Measurements from ENCODE around the gene FLCN.
"Not testable (repeated sequence)": the region's sequence is repeated elsewhere in the genome, so short reads cannot be mapped to it uniquely, and the experiment has no call there.

FLCN gene, protein sequence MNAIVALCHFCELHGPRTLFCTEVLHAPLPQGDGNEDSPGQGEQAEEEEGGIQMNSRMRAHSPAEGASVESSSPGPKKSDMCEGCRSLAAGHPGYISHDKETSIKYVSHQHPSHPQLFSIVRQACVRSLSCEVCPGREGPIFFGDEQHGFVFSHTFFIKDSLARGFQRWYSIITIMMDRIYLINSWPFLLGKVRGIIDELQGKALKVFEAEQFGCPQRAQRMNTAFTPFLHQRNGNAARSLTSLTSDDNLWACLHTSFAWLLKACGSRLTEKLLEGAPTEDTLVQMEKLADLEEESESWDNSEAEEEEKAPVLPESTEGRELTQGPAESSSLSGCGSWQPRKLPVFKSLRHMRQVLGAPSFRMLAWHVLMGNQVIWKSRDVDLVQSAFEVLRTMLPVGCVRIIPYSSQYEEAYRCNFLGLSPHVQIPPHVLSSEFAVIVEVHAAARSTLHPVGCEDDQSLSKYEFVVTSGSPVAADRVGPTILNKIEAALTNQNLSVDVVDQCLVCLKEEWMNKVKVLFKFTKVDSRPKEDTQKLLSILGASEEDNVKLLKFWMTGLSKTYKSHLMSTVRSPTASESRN

DNA sequence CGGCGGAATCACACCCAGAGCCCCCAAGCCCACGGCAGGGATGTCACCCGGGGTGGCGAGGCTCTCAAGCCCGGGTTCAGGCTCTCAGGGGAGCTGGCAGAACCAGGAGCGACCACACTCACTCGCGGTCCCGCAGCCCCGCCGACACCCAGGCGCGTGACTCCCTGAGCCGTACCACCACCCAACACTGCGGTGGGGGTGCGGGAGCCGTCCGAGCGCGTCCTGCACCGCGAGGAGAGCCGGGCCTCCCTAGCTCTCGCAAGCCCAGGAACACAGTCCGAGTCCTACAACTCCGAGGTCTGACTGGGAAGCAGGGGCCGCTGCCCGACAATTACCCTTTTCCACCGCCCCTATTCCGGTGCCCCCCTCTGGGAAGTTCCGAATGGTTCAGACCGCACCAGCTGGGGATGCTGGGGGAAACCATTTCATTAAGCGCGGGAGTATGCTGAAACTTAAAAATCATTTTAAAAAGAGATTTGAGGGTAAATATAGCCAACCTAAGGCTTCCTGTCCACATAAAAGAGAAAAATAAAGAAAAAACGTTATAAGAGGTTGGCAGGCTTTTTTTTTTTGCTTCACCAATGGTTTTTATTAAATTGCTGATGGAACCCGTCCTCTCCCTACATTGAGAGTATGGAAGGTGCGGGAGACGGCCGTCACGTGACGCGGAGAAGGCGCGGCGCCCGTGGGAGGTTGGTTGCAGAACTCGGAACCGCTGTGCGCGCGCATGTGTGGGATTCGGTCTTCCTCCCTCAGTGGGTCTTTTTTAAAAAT, at the start of gene FLCN:
TSS of gene FLCN (minus strand) at position 143 of the 774 bp plus-strand sequence. CDS start 9,031 bp downstream, outside the sequence.
- peak; percentile 79 for DNase-seq (ENCODE audit: low read depth, low spot score)

DNA sequence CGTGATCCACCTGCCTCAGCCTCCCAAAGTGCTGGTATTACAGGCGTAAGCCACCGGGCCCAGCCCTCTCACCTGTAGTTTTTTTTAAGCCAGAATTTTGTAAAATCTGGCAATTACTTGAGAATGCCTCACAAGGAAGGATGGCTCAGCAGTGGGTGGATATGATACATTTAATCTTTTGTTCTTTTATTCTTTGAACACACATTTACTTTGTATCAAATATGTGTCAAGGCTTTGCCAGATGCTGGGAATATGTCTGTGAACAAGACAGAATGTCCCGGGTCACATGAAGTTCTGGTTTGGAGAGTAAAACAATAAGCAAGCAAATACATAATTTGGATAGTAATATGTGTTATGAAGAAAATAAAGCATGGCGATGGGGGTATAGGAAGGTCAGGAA, 49.0 kb upstream of the FLCN start:
- DNase-seq (ENCODE audit: low read depth, low spot score), result no peak

DNA sequence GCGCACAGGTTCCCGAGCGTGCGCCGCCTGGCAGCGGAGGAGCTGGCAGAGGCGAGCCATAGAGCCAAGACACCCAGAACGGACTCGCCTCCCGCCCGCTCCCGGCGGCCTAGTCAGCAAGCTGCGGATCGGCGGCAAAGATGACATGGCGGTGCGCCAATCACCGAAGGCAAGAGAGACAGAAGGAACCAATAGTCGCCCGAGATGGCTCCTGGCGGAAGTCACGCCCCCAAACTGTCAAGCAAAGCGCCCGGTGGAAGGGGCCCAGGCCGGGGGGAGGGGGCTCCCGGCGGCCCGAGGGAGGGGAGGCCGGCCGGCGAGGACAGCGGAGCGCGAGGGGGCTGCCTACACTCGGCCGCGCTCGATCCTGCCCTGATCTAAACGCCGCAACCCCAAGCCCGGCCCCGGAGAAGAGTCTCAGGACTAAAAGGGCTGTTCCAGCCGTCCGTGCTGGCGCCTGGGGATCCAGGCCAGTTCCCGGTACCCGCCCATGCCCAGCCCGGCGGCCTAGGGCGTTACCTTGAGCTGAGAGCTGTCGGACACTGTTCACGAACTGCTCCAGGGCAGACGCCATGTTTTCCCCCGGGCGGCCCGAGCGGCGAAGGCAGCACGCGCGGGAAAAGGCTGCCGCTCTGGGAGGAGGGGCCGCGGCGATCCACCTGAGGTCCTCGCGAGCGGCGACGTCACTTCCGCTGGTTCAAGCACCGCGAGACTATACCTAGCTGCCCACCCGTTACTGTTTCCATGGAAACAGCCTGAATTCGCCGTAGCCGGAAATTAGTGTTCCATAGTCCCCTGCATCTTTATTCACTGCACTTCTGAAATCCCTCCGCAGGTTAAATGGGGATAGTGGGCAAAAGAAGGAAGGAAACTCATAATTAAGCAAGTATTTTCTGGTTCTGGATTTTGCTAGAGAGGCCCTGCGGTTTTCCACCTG, 43.9 kb upstream of the FLCN start, which contains the start of gene COPS3:
TSS of gene COPS3 (minus strand) at position 634 of the 937 bp plus-strand sequence. CDS start at position 574, 60 bp downstream.
- DNase-seq (ENCODE audit: low read depth, low spot score), result peak; percentile 95

DNA sequence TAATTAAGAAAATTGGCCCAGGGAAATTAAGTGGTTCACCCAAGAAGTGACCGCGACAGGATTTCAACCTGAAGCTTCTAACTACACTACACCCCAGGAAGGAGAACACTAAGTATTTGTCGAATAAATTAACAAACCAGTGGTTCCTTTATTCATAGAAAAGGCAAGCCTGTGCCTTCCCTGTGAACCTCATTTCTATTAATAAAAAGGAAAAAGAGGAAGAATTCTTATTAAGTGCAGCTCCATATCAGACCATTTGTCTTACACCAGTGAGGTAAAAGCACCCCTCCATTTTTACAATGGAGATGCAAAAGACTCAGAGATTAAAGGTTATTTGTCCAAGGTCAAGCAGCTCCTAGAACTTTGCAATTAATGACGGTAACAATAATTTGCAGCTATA, 42.3 kb upstream of the FLCN start:
- no peak for DNase-seq (ENCODE audit: low read depth, low spot score)

DNA sequence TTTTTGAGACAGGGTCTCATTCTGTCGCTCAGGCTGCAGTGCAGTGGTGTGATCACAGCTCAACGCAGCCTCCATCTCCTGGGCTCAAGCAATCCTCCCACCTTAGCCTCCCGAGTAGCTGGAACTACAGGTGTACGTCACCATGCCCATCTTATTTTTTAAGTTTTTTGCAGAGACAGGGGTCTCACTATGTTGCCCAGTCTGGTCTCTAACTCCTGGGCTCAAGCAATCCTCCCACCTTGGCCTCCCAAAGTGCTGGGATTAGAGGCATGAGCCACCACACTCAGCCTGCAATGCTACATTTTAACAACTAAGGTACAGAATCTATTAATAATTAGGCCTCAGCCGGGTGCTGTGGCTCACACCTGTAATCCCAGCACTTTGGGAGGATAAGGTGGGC, 40.5 kb upstream of the FLCN start:
- DNase-seq (ENCODE audit: low read depth, low spot score), result not testable (repeated sequence)

DNA sequence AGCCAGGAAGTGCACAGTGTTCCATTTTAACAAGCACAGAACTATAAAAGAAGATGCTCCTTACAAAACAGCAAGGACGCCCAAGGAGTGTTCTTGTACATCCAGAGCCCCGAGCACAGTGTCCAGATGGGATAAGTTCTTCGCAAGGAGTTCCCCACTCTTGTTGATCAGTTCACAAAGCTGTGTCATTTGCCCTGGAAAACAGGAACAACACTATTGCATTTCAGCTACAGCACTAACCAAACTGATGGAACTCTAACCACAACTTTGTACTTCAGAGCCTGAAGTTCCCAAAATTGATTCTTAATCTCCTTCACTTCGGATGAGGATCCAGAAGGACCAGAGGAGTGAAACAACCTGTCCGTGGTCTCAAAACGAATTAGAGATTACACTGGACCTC, 39.0 kb upstream of the FLCN start:
- no peak for DNase-seq (ENCODE audit: low read depth, low spot score)

DNA sequence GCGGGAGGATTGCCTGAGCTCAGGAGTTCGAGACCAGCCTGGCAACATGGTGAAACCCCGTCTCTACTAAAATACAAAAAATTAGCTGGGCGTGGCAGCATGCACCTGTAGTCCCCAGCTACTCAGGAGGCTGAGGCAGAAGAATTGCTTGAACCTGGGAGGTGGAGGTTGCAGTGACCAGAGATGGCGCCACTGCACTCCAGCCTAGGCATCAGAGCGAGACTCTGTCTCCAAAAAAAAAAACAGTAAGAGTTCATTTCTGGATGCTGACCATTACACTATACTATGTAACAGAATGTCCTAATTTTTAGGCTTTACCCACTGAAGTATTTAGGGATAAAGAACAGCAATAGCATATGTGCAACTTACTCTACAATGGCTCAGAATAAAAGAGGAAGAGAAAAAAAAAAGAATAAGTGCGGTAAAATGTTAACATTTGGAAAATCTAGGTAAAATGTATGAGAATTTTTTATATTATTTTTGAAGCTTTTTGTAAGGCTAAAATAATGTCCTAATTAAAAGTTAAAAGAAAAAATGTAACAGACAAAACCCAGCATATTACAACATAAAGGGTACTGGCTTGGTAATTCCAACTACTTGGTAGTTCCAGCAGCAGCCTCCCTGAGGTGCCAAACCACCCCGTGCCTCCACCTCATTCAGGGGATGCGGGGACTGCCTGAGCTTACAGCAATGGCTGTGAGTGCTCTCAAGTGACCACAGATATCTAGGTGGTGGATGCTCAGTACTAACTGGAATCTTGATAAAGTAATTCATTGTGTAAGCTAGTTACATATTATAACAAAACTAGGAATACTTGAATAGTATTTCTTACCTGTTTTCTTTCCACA, 33.2 kb upstream of the FLCN start:
- DNase-seq (ENCODE audit: low read depth, low spot score), result no peak

DNA sequence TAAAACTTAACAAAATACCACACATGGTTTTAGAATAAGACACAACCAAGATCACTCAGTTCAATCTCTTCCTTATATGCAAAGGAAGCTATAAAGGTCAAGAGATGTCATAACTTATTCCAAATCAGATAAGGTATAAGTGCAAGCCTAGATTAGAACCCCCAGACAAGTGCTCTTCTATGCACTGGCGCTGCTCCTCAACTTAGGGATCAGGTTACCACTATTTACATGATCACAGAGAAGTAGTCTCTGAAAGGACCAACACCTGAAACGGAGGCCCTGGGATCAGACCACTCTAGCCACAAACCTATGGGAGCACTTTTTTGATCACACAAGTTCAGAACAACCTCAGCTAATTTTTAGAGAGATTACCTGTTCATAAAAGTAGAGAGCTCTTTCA, 27.5 kb upstream of the FLCN start:
- DNase-seq (ENCODE audit: low read depth, low spot score), result no peak

DNA sequence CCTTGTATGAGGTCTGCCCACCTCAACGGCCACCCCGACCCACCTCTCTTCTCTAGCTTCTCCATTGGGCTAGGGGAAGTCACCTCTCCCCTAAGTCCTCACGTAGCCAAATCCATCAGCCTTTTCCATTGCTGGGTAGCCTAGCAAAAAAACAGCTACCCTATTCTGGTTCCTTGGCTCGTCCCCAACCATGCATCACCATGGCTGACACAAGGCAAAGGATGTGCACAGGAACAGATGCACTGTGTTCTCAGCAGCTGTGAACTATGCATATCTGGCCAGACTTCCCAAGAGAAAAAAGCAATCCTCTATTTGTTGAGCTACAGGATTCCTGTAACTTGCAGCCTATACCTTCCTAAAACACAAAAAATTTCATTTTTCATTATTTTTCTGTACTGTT, 22.0 kb upstream of the FLCN start:
- no peak for DNase-seq (ENCODE audit: low read depth, low spot score)

DNA sequence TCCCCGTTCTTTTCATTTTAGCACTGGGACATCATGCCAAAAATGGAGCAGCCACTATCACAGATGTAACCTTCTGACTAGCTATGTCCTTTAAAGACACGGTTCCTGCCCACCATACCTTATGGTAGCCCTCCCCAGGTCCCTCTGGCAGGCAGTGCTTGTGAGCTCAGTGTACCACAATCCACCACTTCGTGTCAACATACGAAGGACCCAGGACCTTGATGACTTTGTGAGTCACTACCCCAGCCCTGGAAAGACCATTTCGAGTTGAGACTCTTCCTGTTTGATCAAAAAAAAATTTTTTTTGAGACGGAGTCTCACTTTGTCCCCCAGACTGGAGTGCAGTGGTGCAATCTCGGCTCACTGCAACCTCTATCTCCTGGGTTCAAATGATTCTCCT, 21.0 kb upstream of the FLCN start:
- no peak for DNase-seq (ENCODE audit: low read depth, low spot score)

DNA sequence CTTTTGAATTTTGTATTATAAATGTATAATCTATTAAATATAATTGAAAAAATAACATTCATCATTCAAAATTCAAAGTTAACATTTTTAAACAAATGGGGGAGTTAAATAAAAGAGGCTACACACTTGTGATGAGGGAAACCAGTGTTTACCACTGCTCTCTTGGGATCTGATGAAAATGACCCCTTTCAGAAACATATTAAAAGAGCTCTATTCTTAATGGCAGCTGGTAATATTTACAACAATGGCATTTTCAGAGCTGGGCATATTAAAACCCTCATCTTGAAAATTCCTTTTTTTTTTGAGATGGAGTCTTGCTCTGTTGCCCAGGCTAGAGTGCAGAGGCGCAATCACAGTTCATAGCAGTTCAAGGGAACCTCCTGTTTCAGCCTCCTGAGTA, 19.3 kb upstream of the FLCN start:
- DNase-seq (ENCODE audit: low read depth, low spot score), result no peak

DNA sequence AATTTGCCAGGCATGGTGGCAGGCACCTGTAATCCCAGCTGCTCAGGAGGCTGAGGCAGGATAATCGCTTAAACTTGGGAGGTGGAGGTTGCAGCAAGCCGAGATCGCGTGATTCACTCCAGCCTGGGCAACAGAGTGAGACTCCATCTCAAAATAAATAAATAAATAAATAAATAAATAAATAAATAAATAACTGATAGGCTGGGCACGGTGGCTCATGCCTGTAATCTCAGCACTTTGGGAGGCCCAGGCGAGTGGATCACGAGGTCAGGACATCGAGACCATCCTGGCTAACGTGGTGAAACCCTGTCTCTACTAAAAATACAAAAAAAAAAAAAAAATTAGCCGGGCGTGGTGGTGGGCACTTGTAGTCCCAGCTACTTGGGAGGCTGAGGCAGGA, 18.7 kb upstream of the FLCN start:
- not testable (repeated sequence) for DNase-seq (ENCODE audit: low read depth, low spot score)

DNA sequence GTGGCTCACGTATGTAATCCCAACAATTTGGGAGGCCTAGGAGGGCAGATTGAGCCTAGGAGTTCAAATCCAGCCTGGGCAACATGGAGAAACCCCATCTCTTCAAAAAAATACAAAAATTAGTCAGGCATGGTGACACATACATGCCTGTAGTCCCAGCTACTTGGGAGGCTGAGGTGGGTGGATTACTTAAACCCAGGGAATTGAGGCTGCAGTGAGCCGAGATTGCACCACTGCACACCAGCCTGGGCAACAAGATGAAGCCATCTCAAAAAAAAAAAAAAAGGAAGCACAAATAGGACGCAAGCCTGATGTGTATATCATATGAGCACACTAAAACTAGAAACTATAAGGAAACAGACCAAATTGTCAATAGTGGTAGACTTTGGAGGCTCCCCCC, 17.1 kb upstream of the FLCN start:
- DNase-seq (ENCODE audit: low read depth, low spot score), result no peak

DNA sequence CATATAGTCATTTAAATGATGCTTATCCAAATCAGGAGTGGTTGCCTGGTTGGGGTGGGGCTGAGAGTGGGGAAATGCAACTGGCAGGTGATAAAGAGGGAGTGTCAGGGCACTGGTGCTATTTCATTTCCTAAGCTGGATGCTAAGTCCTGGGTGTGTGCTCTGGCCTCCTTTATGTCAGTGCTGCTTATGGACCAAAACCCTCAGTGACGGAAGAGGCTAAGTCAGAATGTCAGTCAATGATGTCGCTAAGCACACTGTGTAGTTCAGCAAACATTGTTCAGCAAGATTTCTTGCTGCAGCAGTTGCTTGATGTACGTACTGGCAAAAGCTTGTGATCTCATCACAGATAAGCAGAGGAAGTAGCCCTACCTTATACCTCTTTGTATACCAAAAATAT, 16.4 kb upstream of the FLCN start:
- DNase-seq (ENCODE audit: low read depth, low spot score), result no peak

DNA sequence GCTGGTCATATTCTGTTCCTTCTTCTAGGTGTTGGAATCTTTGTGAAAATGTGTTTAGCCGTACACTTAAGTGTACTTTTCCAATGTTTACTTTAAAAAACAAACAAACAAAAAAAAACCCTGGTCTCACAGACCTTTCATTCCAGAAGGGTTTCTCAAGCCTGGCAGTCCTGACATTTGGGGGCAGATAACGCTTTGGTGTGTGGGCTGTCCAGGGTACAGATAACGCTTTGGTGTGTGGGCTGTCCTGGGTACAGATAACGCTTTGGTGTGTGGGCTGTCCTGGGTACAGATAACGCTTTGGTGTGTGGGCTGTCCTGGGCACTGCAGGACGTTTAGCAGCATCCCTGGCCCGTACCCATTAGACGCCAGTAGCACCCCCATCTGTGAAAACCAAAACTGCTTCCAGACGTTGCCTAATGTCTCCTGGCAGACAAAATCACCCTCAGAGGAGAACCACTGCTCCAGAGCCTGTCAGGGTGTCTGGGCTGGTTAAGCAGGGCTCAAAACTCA, 15.2 kb upstream of the FLCN start:
- DNase-seq (ENCODE audit: low read depth, low spot score), result no peak

DNA sequence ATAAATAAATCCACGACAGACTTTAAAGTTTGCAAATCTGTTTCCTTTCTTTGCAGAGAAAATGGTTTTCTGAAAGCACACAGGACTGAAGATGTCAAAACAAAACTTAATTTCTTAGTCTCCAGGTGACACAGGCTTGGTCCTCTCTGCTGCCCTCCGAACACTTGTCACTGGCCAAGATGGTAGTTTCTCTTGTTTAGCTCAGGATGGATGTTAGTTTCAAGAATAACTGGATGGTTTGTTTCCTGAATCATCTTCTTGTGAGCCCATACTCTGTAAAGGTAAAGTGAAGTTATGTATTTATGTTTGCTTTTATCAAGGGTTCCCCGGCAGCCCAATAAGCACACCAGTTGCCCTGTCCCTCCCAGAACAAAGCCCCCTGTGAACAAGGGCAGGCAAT, 9.9 kb upstream of the FLCN start:
- no peak for DNase-seq (ENCODE audit: low read depth, low spot score)

DNA sequence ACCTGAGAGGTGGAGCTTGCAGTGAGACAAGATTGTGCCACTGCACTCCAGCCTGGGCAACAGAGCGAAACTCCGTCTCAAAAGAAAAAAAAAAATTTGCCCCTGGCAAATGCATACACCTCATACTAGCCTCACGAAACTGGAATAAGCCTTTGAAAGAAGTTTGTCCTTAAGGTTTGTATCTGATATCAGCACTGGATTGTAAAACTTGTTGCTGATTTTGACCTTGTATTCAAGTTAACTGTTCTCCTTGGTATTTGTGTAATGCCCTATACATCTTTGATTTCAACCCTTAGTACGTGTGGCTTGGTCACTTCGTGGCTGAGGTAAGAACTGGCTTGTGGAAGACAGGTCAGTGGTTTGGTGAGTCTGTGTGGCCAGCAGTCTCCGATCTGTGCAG, 6.2 kb upstream of the FLCN start:
- DNase-seq (ENCODE audit: low read depth, low spot score), result no peak

DNA sequence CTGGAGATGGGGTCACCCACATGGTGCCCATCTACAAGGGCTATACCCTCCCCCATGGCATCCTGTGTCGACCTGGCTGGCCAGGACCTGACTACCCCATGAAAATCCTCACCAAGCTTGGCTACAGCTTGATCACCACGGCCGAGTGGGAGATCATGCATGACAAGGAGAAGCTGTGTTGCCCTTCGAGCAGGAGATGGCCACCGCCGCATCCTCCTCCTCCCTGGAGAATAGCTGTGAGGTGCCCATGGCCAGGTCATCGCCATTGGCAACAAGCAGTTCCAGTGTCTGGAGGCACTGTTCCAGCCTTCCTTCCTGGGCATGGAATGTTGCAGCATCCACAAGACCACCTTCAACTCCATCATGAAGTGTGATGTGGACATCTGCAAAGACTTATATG, 5.3 kb upstream of the FLCN start:
- no peak for DNase-seq (ENCODE audit: low read depth, low spot score)

DNA sequence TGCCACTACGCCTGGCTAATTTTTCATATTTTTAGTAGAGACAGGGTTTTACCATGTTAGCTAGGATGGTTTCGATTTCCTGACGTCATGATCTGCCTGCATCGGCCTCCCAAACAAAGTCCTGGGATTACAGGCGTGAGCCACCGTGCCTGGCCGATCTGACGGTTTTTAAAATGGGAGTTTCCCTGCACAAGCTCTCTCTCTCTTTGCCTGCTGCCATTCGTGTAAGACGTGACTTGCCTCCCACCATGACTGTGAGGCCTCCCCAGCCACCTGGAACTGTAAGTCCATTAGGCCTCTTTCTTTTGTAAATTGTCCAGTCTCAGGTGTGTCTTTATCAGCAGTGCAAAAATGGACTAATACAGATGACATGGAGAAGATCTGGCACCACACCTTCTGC, 4.7 kb upstream of the FLCN start:
- DNase-seq (ENCODE audit: low read depth, low spot score), result no peak

DNA sequence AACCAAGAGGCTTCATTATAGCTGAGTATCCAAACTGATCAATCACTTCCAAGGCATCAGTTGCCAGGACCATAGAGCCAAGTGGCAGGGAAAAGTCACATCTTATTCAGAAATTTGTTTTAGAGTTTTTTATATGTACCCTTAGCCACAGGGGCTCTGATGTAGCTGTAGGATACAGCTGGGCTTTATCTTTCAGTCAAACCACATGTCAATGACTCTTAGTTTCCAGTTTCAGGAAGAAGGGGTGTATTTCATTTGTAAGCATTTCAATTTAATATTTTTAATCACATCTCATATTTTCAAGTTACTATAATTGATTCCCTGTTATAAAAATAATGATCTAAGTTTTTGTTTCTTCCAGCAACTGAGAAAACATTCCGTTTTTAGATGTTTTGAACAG, 2.9 kb upstream of the FLCN start:
- no peak for DNase-seq (ENCODE audit: low read depth, low spot score)

Measured in brain pericyte (primary cell).